ENCODE data around the gene CEACAM20.
"Not testable (repeated sequence)": the region's sequence is repeated elsewhere in the genome, so short reads cannot be mapped to it uniquely, and the experiment has no call there.

The CEACAM20 gene

DNA sequence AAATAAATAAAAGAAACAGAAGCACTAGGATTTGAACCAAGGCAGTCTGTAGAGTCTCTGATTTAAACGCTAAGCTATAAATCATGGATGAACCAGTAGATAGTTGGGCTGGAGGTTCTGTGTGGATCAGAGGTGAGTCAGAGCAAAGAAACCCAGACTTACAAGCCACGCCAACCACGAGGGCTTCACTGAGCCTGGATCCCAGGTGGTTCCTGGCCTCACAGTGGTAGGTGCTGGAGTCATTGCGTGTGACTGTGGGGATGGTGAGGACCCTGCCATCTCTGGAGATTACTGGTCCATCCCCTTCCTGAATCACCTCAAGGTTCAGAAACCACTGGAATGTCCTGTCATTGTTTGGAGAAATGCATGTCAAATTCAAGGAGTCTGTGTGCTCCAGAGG is 19.3 kb upstream of the CEACAM20 start:
- DNase-seq (ENCODE audit: low spot score): no peak

DNA sequence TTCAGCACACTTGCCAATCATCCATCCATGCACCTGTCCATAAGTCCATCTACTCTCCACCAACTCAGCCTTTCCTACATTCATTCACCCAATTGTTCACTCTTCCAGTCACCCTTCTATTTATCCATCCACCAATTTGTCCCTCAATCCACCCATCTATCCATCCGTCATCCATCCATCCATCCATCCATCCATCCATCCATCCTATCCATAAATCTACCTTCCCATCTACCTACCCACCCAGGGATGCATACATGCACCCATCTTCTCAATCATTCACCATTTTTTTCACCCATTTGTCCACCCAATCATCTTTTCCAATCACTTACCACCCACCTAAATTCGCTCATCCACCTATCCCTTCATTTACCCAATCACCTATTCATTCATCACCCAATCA is 14.6 kb upstream of the CEACAM20 start:
- DNase-seq (ENCODE audit: low spot score): no peak

DNA sequence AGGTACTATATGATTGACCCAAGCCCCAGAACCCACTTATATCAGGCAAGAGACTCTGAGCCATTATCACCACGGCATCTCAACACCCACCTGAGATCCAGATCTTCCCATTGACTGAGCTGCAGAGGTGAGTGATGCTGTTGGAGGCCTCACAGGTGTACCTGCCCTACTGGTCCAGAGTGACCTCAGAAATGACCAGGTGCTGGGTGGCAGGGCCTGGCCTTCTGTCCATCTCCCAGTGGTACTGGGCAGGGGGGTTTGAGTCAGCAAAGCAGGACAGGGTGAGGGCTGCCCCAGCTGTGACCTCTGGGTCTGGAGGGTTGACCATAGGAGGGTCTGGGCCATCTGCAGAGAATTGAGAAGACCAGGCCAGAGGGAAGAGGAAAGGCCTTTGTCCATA is 13.2 kb upstream of the CEACAM20 start:
- no peak for DNase-seq (ENCODE audit: low spot score)

DNA sequence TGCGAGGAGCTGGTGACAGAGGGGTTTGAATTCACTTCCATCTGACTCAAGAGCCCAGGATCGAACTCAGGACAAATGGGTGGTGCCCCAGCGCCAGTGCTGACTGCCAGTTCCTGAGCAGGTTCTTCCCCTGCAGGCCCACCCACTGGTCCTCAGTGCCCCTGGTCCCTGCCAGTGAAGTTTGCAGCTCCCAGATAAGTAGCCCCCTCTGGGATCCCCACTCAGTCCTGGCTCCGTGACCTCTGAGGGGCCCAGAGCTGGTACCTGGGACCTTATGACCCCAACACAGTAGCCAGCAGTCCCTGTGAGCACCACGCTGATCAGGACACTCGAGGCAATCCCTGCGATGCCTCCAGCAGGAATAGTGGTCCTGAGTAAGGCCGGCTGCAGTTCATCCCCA is 11.3 kb upstream of the CEACAM20 start:
- no peak for DNase-seq (ENCODE audit: low spot score)

DNA sequence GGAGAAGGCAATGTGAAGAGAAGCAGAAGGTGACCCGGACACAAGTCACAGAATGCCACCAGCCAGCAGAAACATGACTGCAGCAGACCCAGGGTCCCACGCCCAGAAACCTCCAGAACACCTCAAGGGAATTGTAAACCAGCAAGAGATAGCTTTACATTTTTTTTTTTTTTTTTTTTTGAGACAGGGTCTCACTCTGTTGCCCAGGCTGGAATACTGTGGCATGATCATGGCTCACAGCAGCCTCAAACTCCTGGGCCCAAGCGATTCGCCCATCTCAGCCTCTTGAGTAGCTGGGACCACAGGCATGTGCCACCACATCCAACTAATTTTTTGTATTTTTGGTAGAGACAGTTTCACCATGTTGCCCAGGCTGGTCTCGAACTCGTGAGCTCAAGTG is 10.5 kb upstream of the CEACAM20 start:
- no peak for DNase-seq (ENCODE audit: low spot score)

DNA sequence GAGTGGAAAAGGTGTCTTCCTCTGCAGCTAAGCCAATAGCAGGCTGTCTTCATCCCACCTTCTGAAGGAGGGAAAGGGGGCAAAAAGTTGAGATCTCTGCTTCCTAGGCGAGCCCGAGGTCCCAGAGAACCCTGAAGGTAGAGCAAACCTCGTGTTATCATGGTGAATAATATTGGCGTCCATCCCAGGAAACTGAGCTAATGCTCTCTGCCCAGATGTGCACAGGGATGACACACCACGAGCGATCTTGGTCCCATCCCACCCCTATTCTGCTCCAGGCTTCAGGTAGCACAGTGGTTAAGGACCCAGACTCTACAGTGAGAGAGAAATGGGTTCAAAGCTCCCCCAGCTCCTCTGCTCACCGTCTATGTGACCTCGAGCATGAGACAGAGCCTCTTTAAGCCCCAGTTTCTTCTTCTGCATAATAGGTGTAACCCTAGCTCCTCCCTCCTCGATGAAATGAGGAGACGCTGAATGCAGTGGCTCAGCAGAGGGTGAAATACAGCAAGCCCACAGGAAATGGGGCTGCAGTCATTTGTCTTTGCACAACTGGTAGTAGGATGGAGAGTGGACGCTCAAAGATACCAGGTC is 9.9 kb upstream of the CEACAM20 start:
- DNase-seq (ENCODE audit: low spot score): no peak

DNA sequence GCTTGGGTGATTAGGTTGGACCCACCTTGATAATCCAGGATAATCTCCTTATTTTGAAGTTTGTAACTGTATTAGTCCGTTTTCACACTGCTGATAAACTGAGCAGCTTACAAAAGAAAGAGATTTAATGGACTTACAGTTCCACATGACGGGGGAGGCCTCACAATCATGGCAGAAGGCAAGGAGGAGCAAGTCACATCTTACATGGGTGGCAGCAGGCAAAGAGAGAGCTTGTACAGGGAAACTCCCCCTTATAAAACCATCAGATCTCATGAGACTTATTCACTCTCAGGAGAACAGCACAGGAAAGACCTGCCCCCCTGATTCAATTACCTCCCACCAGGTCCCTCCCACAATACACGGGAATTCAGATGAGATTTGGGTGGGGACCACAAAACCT is 5.9 kb upstream of the CEACAM20 start:
- DNase-seq (ENCODE audit: low spot score): not testable (repeated sequence)

DNA sequence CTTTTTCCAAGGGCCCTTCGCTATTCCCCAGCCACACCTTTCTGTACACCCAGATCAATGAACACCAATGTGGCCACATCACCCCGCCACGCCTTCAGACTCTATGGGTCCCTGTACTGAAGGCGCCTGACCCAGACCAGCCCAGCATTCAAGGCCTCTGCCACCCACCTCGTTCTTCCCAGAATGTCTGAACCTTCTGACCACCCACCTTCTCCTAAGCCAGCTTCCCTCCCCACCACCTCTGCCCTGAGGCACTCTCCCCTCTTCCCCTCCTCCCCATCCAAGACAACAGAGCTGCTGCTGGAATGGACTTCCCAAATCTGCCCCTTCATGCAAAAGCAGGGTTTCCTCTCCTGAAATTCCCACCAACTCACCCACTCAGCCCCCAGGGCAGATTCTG is 3.3 kb upstream of the CEACAM20 start:
- no peak for DNase-seq (ENCODE audit: low spot score)

DNA sequence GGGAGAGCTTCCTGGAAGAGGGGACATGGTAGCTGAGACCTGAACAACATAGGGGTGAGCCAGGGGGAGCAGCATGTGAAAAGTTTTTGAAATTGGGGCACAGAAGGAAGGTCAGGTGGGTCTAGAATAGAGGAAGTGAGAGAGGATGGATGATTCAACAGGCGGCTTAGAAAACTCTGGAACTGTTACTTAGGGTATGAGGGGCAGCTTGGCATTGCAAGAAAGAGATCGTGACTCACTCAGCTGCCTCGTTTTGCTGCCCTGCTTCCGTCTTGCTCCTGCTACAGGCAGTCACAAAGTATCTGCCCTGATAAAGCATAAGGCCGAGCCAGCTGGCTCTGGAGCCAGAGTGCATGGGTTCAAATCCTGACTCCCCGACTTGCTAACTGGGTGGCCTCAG is 1.3 kb upstream of the CEACAM20 start:
- DNase-seq (ENCODE audit: low spot score): no peak

DNA sequence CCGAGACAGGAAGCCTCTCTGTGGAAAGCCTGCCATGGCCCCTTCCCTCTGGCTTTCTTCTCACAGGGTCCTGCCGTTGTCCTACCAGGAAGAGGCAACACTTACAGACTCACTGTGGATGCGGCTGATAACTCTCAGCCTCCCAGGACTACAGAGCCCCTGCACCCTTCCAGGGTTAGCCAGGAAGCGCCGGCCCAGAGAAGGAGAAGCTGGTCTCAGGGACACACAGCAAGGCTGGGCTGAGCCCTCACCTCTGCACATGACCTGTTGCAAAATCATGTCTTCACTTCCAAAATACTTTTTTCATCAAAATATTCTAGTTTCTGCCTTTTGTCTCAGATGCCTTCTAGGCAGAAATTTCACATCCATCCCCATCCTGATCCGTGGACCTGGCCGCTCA is 1.9 kb downstream of the CEACAM20 start:
- no peak for DNase-seq (ENCODE audit: low spot score)

DNA sequence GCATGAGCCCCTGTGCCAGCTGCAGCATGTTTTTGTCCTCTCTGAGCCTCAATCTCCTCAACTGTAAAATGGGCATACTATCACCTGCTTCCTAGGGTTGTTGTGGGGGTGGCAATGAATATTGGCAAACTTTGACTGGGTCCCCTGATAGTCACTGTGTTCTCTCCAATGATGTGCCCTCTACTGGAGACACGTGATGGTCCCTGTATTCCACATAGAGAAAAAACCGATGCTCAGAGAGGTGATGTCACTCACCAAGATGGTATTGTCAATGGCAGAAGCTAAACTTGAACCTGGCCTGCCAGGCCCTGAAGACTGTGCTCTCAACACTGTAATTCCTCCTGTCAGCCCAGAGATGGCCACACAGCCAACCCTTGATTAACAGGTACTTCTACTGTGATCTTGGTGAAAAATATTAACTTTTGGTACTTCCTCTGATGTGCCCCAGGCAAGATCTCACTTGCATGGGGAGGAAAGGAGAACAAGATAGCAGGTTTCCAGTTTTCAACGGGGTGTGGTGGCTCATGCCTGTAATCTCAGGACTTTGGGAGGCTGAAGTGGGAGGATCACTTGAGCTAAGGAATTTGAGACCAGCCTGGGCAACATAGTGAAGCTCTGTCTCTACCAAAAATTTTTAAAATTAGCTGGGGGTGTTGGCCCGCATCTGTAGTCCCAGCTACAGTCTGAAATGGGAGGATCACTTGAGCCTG is 3.6 kb downstream of the CEACAM20 start:
- no peak for DNase-seq (ENCODE audit: low spot score)

DNA sequence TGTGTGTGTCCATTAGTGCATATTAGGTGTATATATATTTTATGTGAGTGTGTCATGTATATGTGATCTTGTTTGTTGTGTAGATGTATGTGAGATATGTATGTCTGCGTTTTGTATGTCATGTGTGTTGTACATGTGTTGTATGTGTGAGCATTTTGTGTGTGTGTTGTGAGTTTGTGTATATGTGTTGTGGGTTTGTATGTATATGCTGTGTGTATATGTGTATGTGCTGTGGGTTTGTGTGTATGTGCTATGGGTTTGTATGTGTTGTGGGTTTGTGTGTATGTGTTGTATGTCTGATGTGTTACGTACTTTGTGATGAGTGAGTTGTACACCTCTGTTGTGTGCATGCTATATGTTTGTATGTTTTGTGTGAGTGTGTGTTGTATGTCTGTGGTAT is 8.1 kb downstream of the CEACAM20 start:
- no peak for DNase-seq (ENCODE audit: low spot score)

DNA sequence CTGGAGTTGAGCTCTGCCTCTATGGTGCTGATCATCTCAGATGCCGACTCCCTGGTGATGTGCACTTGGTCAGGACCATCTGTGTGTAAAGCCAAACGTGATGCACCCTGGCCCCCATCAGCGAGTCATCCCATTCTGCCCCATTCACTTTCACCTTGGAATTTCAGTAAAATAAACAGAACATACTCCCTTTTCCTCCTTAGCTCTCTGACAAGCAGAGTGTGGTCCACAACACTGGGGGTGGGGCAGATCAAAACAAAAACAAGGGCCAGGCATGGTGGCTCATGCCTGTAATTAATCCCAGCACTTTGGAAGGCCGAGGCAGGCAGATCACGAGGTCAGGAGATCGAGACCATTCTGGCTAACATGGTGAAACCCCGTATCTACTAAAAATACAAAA is 12.3 kb downstream of the CEACAM20 start:
- DNase-seq (ENCODE audit: low spot score): no peak

DNA sequence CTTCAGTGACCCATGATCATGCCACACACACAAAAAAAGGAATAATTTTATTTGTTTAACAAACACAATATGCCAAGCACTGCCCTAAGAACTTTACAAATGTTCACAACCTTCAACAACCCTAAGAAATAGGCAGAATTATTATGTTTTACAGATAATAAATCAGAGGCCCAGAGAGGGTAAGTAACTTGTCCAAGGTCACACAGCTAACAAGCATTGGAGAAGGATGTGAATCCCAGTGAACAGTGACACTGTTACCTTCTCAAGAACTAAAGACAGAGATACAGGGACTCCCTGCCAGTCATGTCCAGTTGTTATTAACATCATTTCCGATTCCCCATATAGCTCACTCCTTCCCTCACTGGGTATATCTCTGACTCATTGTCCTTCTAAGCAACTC is 13.6 kb downstream of the CEACAM20 start:
- DNase-seq (ENCODE audit: low spot score): no peak

DNA sequence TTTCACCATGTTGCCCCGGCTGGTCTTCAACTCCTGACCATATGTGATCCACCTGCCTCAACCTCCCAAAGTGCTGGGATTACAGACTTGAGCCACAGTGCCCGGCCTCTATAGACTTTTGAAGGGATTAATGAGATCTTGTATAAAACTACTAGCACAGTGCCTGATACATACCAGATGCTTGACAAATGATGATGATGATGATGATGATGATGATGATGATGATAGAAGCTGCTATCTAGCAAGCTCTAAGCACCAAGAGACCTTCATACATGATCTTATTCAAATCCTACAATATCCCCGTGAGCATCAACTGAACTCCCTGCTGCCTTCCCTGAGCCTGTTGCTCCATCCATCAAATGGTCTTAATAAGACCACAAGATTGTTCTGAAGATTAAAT is 14.4 kb downstream of the CEACAM20 start:
- DNase-seq (ENCODE audit: low spot score): no peak

DNA sequence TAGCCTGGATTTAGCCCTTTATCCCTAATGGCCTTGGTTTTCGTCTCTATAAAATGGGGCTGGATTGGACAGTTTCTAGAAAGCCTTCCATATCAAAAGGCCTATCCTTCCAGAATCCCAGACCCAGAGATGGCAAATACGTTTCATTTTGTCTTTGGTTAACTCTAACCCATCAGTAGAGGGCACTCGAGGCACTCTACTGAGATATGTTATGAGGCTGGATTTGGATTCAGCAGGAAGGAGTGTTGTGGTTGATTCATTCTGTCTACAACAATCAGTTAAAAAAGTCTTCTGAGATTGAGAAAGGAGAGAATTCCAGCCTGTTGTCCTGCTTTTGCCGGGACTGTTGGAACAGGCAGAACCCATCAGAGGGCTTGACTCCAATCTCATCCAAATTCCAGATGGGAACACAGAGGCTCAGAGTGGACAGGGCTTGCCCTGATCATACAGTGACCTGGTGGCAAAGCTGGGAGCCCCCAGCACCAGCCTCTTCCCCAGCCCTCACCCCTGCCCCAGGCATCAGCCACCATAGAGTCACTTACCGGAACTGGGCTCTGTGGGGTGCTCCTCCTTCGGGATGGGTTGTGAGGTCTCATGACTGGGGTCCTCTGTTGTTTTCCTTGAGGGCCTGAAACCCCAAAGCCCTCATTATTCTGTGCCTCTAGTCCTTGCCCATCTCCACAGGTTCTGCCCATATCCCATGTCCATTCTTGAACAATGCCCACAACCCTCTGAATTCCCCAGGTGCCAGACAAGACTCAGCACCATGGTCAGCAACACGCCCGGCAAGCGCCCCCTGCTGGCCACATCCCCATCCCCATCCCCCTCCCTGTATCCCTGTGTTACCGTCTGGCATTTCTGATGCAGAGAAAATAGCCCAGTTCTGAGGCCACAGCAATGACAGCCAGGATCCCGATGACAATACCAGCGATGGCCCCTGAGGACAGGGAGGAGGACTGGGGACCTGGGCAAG is 16.9 kb downstream of the CEACAM20 start:
- DNase-seq (ENCODE audit: low spot score): peak; percentile 84

DNA sequence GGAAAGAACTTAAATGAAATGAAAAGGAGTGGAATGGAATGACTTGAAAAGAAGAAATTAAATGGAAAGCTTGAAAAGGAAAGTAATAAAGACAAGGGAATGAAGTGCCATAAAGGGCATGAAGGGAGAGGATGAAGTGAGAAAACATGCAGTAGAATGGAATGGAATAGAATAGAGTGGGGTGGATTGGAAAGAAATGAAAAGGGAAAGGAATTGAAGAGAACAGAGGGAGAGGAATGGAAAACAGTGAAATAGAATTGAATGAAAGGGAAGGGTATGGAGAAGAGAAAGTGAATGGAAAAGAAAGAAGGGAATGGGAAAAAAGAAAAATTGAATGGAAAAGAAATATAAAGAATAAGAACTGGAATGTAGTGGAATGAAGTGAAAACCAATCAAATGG is 20.0 kb downstream of the CEACAM20 start:
- DNase-seq (ENCODE audit: low spot score): no peak

DNA sequence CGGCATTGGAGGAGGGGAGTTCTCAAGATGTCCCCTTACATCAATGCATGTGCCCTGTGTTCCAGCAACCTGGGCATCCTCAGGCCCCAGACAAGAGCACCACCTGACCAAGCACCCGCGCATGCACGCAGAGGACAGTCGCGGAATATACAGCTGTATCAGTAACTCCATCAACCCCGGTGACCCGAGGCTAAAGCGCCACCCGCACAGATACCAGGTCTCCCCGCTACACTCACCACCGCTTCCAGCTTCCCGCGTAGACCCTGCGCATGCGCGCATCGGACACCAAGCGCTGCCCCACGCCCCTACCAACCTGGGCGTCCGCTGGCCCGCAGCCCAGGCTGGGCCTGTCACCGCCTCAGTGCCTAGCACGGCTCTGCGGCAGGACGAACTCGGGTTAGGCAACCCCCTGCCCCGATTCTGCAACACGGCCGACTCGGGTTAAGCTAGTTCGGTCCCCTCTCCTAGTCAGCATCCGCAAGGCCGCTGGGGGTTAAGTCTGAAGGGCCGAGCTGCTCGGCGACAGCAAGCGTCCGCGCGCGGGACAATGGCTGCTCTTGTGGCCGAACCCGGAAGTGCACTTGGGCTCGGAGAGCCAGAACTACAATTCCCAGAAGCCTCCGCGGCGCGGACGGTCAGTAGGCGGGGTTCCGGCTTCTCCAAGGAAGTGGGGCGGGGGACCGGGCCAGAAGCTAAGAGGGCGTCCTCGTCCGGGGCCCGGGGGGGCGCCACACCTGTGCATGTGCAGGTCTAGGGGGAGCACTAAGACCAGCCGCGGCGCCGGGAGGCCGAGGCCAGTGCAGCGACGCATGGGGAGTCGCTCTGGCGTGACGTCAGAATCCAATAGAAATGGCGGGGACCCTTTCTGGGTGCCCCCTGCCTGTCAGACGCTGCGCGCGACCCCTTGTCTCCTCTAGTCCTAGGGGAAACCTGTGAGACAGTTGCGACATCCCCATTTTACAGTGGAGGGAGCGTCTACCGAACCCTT is 29.2 kb downstream of the CEACAM20 start, which contains the start of gene ZNF180:
ZNF180 (minus strand) TSS at position 561 of the 988 bp plus-strand sequence. CDS start 3,188 bp downstream, outside the sequence.
- DNase-seq (ENCODE audit: low spot score): peak; percentile 98

DNA sequence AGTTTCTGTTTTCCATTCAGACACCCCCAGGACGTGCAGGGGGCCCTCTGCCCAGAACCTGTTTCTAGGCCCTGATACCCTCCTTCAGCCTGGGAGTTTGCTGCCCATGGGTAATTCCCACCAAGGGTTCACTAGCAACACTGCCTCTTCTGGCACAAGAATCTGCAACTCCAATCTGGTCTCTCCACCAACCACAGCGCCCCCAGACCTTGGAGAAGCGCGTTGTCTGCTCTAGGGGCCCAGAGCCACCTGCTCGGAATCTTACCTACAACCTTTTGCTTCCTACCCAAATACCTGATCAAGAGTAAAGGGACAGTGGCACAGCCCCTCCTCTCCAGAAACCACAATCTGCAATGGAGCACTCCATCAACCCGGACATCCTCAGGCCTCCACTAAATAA is 29.9 kb downstream of the CEACAM20 start:
- no peak for DNase-seq (ENCODE audit: low spot score)

DNA sequence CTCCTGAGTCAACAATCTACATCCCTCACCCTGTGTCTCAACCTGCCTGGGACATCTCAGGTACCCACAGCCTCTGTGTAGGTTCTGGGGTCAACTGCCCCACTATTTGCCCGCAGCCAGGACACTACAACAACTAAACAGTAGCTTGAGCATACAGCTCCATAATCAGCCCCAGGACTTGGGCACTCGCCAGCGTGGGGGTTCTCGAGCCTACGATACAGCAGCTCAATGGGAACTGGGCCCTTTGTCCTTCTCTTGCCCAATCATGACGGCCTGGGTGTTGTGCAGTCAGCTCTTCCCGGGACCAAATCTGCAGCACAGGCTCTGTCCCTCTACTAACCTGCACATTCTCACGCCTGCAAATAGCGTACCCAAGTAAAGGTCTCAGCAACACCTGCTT is 30.5 kb downstream of the CEACAM20 start:
- no peak for DNase-seq (ENCODE audit: low spot score)

DNA sequence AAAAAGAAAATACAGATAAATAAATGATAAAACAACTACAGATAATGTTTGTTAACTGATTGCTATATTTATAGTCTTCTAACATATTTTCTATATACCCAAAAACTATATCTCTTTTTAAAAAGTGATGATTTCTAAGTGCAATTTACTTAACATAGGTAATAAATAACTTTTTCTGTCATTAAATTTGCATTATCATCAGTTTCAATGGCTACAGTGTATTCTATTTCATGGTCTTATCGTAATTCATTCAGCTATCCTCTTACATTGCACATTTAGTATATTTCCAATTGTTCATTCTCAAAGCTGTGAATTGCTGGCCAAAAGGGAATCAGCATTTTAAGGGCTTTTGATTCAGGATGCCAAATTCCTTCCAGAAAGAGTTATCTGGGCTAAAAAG is 32.8 kb downstream of the CEACAM20 start:
- DNase-seq (ENCODE audit: low spot score): no peak

All from ecto neural progenitor cell (in vitro differentiated cells).